ENCODE results near the gene HPCAL4.

HPCAL4 gene

GRCh38 chr1:39672551-39672947 lies 18.7 kb downstream of the HPCAL4 start:
- no peak for DNase-seq (ENCODE audit: insufficient read length, low spot score)
- no peak for FAIRE-seq
- peak; percentile 45 for TF ChIP-seq CTCF (IDR thresholded peaks at IDR 0.05; ENCODE audit: insufficient read depth, missing control alignments)

DNA sequence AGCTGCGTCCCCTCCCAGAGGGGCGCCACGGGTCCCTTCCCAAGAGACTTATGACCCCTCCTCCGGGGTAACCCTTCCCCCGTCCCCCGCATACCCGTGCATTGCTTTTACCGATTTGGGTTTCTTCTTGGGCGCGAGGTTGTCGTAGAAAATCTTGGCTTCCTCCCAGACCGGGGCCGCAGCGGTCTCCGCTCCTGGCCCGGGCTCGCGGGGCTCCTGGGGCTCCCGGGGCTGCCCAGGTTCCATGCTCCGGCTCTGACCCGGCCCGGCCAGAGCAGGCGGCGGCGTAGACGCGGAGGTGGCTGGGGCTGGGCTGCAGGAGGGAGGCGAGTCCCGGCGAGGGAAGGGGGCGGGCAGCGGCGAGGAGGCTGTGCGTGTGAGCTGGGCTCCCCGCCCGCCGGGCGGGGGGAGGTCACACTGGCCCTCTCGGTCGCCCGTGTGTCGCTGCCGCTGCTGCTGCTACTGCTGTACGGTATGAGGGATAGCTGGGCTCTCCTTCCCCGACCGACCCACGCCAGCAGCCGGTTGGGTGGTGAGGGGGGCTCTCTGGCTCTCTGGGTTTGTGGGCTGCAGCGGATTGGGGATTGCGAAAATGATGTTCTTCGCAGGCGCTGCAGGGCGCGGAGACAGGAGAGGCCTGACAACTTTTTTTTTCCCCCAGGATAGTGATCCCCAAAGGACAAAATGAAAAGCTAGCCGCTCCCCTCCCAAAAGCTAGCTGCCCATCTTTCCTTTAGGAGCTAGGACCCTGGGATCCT lies 19.3 kb downstream of the HPCAL4 start, which contains the start of gene NT5C1A:
Gene NT5C1A, minus strand, starts transcription at position 315 of the 758 bp plus-strand sequence. Its CDS starts 69 bp downstream, at position 246.
- no peak for TF ChIP-seq CTCF (IDR thresholded peaks at IDR 0.05; ENCODE audit: insufficient read depth, missing control alignments)
- DNase-seq (ENCODE audit: insufficient read length, low spot score) (no peak), FAIRE-seq (no peak)

- no peak for FAIRE-seq
- TF ChIP-seq CTCF (IDR thresholded peaks at IDR 0.05; ENCODE audit: insufficient read depth, missing control alignments), result no peak
- no peak for DNase-seq (ENCODE audit: insufficient read length, low spot score)
Measured at GRCh38 chr1:39671433-39671792, 19.8 kb downstream of the HPCAL4 start.

- no peak for TF ChIP-seq CTCF (IDR thresholded peaks at IDR 0.05; ENCODE audit: insufficient read depth, missing control alignments)
- FAIRE-seq, result no peak
- DNase-seq (ENCODE audit: insufficient read length, low spot score), result no peak
Measured at GRCh38 chr1:39670689-39671088, 20.5 kb downstream of the HPCAL4 start.

GRCh38 chr1:39668894-39669293 lies 22.3 kb downstream of the HPCAL4 start:
- FAIRE-seq (no peak), DNase-seq (ENCODE audit: insufficient read length, low spot score) (no peak)
- TF ChIP-seq CTCF (IDR thresholded peaks at IDR 0.05; ENCODE audit: insufficient read depth, missing control alignments), result no peak

- FAIRE-seq (no peak), DNase-seq (ENCODE audit: insufficient read length, low spot score) (no peak)
- no peak for TF ChIP-seq CTCF (IDR thresholded peaks at IDR 0.05; ENCODE audit: insufficient read depth, missing control alignments)
Measured at GRCh38 chr1:39668111-39668510, 23.1 kb downstream of the HPCAL4 start.

- TF ChIP-seq CTCF (IDR thresholded peaks at IDR 0.05; ENCODE audit: insufficient read depth, missing control alignments), result no peak
- no peak for FAIRE-seq
- no peak for DNase-seq (ENCODE audit: insufficient read length, low spot score)
Measured at GRCh38 chr1:39666772-39667171, 24.5 kb downstream of the HPCAL4 start.
